Smooth muscle cell of the brain vasculature (primary cell): Measurements from ENCODE around the gene GTPBP3.

Experiments used
- DNase-seq: peaks from one replicate; pipeline ENCODE4 v3.0.0-alpha.2; 2012; ENCODE audit warnings: low read depth, low spot score

GTPBP3 gene

DNA sequence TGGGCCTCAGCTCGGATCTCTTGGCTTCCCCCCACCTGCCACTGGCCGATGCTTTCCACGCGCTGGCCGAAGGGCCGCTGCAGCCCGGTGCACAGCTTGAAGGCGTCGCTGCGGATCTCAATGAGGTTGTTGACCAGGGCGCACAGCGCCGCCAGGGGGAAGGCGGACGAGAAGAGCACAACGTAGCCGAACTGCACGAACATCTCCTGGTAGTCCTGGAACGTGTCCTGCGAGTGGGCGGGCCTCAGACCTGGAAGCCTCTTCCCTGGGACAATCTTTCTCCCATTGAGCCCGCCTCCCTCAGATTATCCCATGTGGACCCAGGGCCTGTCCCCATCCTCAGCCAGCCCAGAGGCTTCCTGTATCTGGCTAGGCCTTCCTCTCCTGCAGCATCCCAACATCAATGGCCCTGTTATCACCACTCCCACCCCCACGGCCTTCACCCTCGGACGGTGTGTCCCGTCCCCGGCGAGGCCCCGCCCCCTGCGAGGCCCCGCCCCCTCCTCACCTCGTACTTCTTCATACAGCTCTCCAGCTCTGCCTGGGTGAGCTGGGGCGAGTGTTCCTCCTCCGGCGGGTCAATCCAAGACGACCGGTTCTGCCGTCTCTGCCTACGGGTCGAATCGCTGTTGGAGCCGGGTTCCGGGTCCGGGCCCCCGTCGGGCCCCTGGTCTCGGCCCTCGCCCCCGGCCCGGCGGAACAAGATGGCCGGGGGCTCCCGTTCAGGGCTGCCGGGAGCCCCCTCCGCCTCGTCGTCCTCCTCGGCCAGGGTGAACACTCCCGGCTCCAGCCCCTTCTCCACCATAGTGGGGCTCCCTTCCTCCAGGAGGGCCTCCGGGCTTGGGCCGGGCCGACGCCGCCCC, 9.5 kb upstream of the GTPBP3 start:
- DNase-seq, result no peak

DNA sequence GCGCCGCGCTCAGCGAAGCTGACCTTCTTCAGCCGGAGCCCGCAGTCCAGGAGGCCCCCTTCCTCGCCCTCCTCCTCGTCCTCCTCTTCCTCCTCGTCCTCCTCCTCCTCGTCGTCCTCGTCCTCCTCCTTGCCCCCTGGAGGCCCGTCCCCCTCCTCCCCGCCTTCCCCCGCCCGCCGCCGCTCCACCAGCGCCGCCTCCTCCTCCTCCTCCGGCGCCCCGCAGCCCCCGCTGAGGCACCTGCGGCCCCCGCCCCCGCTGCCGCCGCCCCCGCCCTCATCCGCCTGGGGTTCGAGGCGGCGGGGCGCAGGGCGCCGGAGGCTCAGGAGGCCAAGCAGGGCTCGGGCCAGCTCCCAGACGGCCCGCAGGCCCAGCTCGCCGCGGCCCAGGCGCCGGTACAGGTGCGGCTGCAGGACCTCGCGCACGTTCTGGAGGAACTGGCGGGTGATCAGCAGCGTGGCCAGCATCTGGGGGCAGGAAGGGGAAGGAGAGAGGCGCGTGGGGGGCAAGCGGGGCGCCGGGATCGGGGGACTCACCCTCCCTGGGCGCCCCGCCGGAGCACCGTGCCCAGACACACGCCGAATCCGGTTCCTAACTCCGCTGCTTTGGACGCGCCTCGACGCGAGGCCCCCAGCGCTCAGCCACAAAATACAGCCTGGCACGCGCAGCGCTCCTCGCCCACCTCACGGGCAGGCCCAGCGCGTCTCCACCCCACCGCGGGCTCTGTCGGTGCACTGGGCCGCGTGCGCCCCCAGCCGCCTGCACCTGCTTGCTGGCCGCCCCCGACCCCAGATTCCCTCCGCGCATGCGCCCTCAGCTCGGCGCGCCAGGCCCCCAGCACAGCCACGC, 8.6 kb upstream of the GTPBP3 start:
- DNase-seq, result no peak

DNA sequence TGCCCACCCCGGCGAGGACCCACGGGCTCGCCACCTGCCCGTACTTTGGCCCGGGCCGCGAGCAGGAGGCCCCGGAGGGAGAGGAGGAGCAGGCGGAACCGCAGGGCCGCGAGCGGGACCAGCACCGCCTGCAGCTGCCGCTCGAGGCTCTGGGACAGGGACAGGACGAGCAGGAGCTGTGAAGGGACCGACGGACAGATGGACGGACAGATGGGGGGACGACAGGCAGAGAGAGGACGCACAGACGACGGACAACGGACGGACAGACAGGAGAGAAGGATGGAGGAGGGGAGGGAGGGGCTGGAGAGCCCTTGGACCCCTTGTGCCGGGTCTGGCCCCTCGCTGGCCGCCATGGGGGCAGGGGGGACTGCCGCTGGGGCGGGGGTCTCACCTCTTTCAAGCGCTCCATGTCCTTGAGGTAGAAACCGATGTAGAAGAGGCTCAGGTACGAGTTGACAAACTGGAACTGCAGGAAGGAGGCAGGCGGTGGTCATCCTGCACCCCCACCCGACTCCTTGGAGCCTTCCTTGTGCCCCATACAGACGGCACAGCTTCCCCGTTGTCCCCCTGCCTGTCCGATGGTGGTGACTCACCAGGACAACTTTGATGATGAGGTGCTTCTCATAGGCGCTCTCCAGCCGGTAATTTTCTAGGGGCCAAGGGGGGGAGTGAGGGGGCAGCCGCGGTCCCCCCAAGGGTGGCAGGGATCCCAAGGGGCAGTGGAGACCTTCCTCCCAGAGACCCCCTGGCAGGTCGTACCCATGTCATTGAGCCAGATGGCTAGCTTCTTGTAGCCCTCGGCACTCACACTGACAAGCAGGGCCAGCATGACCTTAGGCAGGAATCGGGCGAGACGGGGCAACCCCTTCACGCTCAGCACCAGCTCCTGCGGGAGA, 7.7 kb upstream of the GTPBP3 start:
- no peak for DNase-seq

DNA sequence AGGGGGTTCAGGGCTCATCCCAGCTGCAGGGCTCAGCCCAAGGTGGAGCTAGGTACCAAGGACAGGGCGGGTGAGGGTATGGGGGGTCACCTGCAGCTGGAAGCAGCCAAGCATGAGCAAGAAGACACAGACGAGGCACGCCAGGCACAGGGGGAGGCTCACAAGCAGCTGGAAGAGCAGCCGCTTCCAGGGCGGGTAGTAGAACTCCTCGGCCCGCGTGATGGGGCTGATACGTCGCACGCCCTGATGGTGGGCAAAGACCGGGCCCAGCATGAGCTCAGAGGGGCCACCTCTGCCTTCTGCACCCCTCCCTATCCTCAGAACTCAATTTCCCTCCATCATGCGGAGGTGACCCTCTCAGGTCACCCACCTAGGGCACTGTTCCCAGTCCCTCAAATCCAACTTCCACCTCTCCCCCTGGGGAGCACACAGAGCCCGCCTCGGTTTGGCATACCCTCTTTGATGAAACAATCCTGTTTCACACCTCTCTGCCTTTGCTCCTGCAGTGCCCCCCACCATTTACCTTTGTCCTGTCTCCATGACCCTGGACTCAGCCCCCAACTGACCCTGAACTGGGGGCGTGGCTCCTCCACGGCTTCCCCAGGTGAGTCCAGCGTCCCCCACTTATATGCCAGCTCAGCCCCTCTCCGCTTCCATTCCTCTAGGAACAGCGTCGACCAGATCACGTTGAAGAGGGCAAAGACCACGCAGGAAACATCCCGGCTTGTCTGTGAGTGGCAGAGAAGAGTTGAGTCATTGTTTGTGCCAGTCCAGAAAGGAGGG, 6.9 kb upstream of the GTPBP3 start:
- no peak for DNase-seq

DNA sequence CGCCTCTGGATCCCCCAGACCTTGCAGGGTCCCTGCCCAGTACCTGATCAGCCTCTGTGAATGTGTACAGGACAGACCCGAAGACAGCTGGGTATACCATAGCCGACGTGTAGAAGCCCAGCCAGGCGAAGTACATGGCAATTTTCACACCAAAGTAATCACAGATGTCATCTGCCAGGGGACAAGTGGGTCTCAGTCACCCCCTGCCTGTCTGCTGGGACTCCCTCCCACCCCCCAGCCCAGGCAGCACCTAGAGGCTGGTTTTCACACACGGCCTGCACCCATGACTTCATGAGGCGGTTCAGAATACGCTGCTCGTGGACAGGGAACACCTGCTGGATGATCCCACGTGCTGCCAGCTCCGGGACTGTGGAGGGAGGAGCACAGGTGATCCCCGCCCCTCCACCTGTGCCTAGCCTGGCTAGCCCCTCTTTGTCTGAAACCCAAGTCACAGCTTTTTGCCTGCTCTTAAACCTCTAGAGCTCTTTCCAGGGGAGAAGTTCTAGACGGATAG, 6.3 kb upstream of the GTPBP3 start:
- DNase-seq, result no peak

DNA sequence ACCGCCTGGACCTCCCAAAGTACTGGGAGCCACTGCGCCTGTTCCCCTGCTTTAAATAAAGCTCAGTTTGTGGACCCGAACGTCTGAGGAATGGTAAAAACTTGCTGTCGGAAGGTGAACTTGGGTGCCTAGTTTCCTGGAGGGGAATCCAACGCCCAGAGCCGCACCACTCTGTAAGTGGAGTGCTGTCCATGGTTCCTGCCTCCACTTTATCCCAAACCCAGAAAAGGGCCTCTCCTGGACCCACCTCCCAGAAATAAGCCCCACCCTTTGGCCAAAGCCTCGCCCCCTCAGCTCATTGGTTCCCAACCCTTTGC, 5.0 kb upstream of the GTPBP3 start:
- DNase-seq, result no peak

DNA sequence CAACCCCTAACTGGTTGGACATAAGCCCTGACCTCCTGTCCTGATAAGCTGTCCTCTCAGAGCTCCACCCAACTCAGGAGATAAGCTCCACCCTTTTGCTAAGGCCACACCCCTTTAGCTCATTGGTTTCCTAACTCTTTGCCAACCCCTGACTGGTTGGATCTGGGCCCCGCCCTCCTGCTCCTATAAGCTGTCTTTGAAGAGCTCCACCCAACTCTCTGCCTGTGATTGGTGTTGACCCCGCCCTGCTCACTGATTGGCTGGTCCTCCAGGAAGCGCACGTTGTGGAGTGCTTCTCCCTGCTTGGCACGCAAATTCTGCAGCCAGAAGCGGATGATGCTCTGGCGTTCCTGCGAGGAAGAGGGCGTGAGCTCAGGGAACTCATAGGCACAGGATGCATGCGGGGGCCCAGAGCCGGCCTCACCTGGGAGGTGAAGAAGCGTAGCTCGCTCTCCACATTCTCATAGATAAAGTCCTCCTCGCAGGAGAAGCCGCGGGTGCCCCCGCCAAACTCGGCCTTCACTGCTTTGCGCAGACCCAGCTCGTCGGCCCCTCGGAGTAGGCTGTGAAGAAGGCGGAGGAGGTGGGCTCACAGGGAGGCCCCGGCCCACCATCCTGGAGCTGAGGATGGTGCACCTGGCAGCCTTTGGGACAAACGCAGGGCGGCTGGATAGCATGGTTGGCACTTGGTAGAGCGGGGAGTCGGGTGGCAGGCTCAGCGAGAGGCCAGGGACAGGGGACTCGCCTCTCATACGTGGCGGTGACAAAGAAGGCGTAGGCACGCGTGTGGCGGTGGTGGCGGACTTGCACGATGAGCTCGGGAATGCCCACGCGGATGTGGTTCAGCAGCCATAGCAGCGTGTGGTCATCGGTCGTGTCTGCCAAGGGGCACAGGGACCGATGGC, 4.4 kb upstream of the GTPBP3 start:
- DNase-seq, result no peak

DNA sequence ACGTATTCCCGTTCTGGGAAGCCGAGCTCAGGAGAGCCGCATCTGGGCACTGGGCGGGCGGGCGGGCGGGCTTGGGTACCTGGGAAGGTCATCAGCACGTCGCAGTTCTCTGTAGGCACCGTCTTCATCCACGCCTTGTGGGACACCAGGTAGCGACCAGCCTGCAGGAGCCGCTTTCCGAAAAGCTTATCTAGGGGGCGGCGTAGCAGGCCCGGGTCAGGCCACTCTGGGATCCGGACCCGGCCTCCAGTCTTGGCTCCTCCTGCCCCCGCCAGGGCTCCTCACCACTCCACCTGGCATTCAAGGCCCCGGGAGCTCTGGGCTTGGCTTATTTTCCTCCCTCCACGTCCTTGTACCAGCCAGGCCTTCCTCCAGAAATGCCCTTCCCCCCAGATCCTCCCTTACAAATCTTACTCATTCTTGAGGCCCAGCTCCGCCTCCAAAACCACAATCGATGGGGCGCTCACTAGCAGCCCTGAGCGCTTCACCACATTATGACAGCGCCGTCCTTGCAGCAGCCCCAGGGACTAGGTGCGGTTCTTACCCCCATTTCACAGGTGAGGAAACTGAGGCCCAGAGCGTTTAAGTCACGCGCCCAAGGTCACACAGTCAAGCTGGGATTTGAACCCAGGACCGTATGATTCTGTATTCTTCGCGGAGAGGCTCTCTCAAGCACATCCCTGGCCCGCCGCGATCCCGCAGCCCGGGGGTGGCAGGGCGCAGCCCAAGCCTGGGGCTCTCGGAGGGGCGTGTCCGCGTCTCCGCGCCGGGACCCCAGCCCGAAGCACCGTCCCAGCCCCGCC, 3.5 kb upstream of the GTPBP3 start:
- DNase-seq, result no peak

DNA sequence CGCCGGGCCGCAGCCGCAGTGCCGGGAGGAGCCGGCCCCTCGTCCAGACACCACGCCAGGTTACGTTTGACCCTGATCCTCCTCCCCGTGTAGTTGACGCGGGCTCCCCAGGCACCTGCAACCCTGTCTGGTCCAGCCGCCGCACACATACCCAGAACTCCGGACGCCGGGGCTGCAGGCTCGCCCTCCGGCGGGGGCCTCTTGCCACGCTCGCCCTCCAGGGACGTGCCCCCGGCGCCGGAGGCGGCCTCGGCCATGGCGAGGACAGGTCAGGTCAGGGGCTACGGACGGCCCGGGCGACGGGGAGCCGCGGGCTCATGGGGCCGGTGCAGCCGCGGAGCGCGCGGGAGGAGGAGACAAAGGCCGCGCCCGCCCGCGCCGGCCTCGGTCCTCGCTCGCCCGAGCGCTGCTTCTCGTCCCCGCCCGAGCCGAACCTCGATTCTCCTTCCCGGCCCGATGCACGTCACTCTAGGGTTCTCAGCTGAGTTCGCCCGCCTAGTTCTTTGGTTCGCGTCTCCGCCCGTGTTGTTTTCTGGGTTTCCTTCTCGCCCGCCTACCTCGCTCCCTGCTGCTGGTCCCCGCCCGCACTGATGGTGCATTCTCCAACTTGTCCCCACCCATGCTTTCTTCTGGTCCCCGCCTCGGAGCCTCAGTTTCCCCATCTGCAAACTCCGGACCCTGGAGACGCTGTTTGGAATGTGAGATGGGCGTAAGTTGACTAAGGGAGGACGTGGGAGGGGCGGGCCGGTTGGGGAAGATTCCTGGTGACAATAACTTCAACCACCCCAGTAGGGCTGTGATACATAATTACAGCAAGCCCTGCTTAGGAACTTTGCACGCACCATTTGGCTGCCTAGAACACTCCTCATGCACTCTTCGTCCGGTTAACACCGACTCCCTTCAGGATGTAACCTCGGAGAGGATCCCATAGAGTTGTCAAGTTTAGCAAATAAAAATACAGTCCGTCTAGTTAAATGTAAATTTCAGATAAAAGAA, 2.6 kb upstream of the GTPBP3 start, which contains the start of gene ANO8:
Gene ANO8, minus strand, starts transcription at position 442 of the 996 bp plus-strand sequence. Its CDS starts 185 bp downstream, at position 257.
- DNase-seq, result peak; percentile 94

DNA sequence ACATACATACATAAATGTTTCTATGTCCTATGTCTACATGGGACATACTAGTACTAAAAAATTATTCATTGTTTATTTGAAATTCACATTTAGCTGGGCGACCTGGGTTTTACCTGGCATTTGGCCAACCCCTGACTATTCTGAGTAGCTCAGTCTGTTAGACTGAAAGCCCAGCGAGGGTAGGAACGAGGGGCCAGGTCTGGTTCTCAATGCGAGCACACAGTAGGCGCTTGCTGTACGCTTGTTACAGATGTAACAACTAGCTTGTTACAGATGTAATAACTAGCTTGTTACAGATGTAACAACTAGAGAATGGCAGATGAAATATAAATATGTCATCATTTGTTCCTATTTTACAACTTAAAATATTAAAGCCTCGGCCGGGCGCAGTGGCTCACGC, 1.8 kb upstream of the GTPBP3 start:
- DNase-seq, result no peak

DNA sequence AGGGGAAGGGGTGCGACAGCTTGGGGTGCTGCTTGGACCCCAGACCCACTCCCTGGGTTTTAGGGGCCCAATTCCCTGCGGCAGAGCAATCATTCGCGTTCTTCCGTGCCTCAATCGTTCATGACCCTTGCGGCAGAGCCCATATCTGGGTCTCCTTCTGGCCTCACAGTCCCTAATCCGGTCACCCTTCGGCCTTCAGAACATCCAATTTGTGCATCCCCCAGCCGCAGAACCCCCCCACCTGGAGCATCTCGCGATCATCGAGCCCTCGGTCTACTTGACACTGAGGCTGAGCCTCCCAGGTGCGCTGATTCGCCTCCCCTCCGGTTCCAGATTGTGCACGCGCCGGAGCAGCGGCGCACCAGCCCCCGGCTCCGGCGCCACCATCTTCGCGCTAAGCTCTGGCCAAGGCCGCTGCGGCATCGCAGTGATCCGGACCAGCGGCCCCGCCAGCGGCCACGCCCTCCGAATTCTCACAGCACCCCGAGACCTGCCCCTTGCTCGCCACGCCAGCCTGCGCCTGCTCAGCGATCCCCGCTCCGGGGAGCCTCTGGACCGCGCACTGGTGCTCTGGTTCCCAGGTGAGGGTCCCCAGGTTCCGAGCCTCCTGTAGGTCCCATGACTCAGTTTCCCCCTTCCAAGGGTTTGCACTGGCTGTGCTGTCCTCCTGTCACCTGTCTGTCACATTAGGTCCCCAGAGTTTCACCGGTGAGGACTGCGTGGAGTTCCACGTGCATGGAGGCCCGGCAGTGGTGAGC, 501 bp downstream of the GTPBP3 start:
- no peak for DNase-seq

DNA sequence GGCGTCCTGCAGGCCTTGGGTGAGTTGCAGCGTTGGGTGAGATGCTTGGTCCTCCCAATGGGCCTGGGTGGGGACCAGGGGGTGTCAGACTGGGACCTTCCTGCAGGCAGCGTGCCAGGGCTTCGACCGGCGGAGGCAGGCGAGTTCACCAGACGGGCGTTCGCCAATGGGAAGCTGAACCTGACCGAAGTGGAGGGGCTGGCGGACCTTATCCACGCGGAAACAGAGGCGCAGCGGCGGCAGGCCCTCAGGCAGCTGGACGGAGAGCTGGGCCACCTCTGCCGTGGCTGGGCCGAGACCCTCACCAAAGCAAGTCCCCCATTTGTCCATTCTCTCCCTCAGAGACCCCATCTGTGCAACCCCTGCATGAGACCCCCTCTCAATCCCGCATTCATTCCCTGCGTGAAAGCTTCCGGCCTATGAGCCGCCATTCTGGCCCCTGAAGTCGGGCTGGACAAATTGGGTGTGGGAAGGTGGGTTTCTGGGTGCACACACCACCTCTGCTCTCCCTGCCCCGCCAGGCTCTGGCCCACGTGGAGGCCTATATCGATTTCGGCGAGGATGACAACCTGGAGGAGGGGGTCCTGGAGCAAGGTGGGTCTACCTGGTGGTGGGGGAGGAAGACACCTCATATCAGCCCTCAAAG, 1.2 kb downstream of the GTPBP3 start:
- DNase-seq, result no peak

DNA sequence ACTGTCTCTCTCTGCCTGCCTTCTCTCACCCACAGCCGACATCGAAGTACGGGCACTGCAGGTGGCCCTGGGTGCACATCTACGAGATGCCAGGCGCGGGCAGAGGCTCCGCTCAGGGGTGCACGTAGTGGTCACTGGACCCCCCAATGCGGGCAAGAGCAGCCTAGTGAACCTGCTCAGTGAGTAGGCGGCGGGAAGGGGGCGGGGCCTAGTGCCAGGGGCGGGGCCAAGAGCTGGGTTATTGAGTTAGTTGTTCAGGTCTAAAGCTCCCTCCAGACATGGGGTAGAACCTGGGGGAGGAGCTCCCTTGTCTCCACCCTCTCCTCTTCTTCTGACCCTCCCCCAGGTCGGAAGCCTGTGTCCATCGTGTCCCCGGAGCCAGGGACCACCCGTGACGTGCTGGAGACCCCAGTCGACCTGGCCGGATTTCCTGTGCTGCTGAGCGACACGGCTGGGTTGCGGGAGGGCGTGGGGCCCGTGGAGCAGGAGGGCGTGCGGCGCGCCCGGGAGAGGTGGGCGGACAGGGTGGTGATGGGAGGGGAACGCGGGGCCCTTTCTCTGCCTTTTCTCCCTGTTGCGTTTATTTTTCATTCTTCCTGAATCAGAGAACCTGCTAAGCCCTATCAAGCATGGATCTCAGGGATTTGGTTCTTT, 1.9 kb downstream of the GTPBP3 start:
- no peak for DNase-seq

DNA sequence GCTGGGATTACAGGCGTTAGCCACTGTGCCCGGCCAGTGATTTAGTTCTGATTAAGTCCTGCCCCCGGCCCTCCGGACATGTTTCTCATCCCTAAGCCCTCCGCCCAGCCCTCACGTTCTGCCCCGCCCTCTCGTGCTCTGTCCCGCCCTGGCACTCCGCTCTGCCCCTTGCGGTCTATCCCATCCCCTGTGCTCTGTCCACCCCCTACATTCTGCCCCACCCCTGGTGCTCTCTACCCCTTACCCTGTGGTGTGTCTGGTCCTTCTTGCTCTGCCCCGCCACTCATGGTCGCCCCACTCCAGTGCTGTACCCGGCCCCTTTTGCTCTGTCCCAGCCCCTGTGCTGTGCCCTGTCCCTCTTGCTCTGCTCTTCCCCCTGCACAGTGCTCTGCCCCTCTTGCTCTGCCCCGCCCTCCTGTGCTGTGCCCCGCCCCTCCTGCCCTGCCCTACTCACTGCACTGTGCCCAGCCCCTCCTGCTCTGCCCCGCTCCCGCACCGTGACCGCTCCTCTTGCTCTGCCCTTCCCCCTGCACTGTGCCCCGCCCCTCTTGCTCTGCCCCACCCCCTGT, 3.0 kb downstream of the GTPBP3 start:
- no peak for DNase-seq

DNA sequence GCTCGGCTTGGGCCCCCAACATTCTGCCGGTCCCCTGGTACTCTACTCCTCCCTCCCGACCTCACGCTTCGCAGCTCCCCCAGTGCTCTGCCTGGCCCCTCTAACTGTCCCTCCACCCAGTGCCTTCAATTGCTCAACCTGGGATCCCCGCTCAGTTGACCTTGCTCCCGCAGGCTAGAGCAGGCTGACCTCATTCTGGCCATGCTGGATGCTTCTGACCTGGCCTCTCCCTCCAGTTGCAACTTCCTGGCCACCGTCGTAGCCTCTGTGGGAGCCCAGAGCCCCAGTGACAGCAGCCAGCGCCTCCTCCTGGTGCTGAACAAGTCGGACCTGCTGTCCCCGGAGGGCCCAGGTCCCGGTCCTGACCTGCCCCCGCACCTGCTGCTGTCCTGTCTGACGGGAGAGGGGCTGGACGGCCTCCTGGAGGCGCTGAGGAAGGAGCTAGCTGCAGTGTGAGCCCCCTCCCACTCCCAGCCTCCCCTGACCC, 3.6 kb downstream of the GTPBP3 start:
- DNase-seq, result no peak
